Measurements from ENCODE around the gene ZNF507.

GRCh38 chr19:32421589-32422361 lies 76.4 kb downstream of the ZNF507 start:
- TF ChIP-seq POLR2A (IDR thresholded peaks at IDR 0.05) (no peak), CTCF (IDR thresholded peaks at IDR 0.05) (no peak)

All from right lobe of liver (tissue), 4 donors.